GM21723 (cell line): ENCODE data around the gene ZFP64.
A peak's percentile ranks its signal among the peaks of the same experiment; 100 is the strongest.
"Not testable (repeated sequence)": the region's sequence is repeated elsewhere in the genome, so short reads cannot be mapped to it uniquely, and the experiment has no call there.

Source experiments
- ATAC-seq: cut with Tn5 transposase; IDR thresholded peaks from one replicate; pipeline ENCODE4 v1.9.1; 2021; ENCODE audit warnings: mild to moderate bottlenecking, moderate library complexity; ENCODE audit not compliant: unreplicated experiment

The ZFP64 gene

GRCh38 chr20:52191132-52191915 is at the start of gene ZFP64:
Gene ZFP64 (minus strand): TSS chr20:52191779. CDS start chr20:52191636, 143 bp downstream.
- ATAC-seq: peak; percentile 73

GRCh38 chr20:52240802-52241201 is 49.2 kb upstream of the ZFP64 start:
- ATAC-seq: no peak

- no peak for ATAC-seq
Observed at GRCh38 chr20:52239102-52239501, 47.5 kb upstream of the ZFP64 start.

GRCh38 chr20:52236292-52236691 is 44.7 kb upstream of the ZFP64 start:
- no peak for ATAC-seq

GRCh38 chr20:52235129-52235528 is 43.5 kb upstream of the ZFP64 start:
- no peak for ATAC-seq

- ATAC-seq: no peak
Observed at GRCh38 chr20:52234302-52235045, 42.9 kb upstream of the ZFP64 start.

- no peak for ATAC-seq
Observed at GRCh38 chr20:52231230-52231746, 39.7 kb upstream of the ZFP64 start.

GRCh38 chr20:52230409-52230808 is 38.8 kb upstream of the ZFP64 start:
- ATAC-seq: no peak

- not testable (repeated sequence) for ATAC-seq
Observed at GRCh38 chr20:52229346-52229745, 37.8 kb upstream of the ZFP64 start.

- ATAC-seq: no peak
Observed at GRCh38 chr20:52226370-52226769, 34.8 kb upstream of the ZFP64 start.

GRCh38 chr20:52224920-52225319 is 33.3 kb upstream of the ZFP64 start:
- ATAC-seq: no peak

- not testable (repeated sequence) for ATAC-seq
Observed at GRCh38 chr20:52221362-52221761, 29.8 kb upstream of the ZFP64 start.

GRCh38 chr20:52220891-52221290 is 29.3 kb upstream of the ZFP64 start:
- not testable (repeated sequence) for ATAC-seq

GRCh38 chr20:52219441-52219840 is 27.9 kb upstream of the ZFP64 start:
- ATAC-seq: no peak

GRCh38 chr20:52217689-52218395 is 26.3 kb upstream of the ZFP64 start:
- ATAC-seq: no peak

GRCh38 chr20:52213995-52214394 is 22.4 kb upstream of the ZFP64 start:
- ATAC-seq: no peak

GRCh38 chr20:52212943-52213342 is 21.4 kb upstream of the ZFP64 start:
- no peak for ATAC-seq

GRCh38 chr20:52210037-52210990 is 18.7 kb upstream of the ZFP64 start:
- no peak for ATAC-seq

GRCh38 chr20:52209154-52209571 is 17.6 kb upstream of the ZFP64 start:
- ATAC-seq: no peak
